Nephron (organoid): ENCODE data around the gene MED1.

Experiments used
- H3K27ac Mint-ChIP-seq, 3 experiments: 2 replicates each; pipeline ENCODE4 v1.8.0; 2020; ENCODE audit warnings: mixed read lengths in 3 of 3, mild to moderate bottlenecking in 2 of 3, moderate library complexity in 1 of 3
- H3K27me3 Mint-ChIP-seq: 2 replicates; pipeline ENCODE4 v1.8.0; 2021; ENCODE audit warnings: low read depth, mild to moderate bottlenecking, moderate library complexity, mixed read lengths
- H3K36me3 Mint-ChIP-seq: 2 replicates; pipeline ENCODE4 v1.8.0; 2020; ENCODE audit warnings: low read depth, mixed read lengths
- H3K4me1 Mint-ChIP-seq: 2 replicates; pipeline ENCODE4 v1.8.0; 2020; ENCODE audit warnings: mixed read lengths
- H3K4me3 Mint-ChIP-seq, 3 experiments: 2 replicates each; pipeline ENCODE4 v1.8.0; 2020; ENCODE audit warnings: mild to moderate bottlenecking in 3 of 3, mixed read lengths in 3 of 3, moderate library complexity in 2 of 3
- H3K9me3 Mint-ChIP-seq: 2 replicates; pipeline ENCODE4 v1.8.0; 2020; ENCODE audit warnings: mixed read lengths
- TF ChIP-seq, protein P1 (sequence below), 3 experiments: fragments of 200-600 bp; sonication (generic); IDR thresholded peaks; one replicate each; pipeline ENCODE4 v1.5.0; 2021; ENCODE audit warnings: antibody characterized with exemption in 3 of 3; ENCODE audit not compliant: unreplicated experiment in 3 of 3

The MED1 gene

DNA sequence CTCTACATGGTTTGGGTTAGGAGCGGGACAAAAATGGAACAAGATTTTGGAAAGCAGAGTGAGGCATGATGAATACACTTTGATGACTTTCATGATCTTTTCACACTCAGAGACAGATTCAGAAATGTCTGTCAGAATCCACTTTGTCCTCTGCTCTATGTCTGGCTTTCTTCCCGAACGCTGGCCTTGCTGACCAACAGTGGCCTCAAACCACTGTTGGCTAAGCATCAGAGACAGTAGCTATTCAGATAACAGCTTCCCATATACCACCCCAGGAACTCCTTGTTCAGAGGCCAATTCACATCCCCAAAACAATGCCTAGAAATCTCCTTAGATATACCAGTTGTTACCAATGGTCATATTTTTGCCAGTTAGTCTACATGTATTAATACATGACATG lies 90.5 kb downstream of the MED1 start:
- Mint-ChIP-seq H3K4me1 (no peaks in the 10 kb centered on the region), H3K9me3 (no peaks in the 10 kb centered on the region), H3K36me3 (peaks cover 6% of the 10 kb centered on the region), H3K27ac (no peak overlapping the region), H3K4me3 (no peak overlapping the region), H3K27me3 (no peaks in the 10 kb centered on the region)
- TF ChIP-seq, protein P1, sequence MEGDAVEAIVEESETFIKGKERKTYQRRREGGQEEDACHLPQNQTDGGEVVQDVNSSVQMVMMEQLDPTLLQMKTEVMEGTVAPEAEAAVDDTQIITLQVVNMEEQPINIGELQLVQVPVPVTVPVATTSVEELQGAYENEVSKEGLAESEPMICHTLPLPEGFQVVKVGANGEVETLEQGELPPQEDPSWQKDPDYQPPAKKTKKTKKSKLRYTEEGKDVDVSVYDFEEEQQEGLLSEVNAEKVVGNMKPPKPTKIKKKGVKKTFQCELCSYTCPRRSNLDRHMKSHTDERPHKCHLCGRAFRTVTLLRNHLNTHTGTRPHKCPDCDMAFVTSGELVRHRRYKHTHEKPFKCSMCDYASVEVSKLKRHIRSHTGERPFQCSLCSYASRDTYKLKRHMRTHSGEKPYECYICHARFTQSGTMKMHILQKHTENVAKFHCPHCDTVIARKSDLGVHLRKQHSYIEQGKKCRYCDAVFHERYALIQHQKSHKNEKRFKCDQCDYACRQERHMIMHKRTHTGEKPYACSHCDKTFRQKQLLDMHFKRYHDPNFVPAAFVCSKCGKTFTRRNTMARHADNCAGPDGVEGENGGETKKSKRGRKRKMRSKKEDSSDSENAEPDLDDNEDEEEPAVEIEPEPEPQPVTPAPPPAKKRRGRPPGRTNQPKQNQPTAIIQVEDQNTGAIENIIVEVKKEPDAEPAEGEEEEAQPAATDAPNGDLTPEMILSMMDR (IDR thresholded peaks at IDR 0.05; ENCODE audit: unreplicated experiment in 3 of 3): no peak

DNA sequence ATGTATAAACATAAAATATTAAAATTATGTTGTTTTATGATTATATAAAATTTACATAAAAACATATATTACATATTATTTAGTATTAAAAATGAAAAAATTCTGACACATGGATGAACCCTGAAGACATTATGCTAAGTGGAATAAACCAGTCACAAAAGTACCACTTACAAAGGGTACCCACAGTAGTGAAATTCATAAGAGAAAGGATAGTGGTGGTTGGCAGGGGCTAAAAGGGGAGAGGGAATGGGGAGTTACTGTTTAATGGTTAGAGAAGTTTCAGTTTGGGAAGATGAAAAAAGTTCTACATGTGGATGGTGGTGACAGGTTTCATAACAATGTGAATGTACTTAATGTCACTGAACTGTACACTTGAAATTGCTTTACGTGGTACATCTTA lies 91.1 kb downstream of the MED1 start:
- no peaks in the 10 kb centered on the region for H3K9me3 Mint-ChIP-seq
- H3K27me3 Mint-ChIP-seq: no peaks in the 10 kb centered on the region
- TF ChIP-seq, protein P1 (IDR thresholded peaks at IDR 0.05; ENCODE audit: unreplicated experiment in 3 of 3): no peak
- H3K36me3 Mint-ChIP-seq: peaks cover 6% of the 10 kb centered on the region
- H3K27ac Mint-ChIP-seq: no peak overlapping the region
- H3K4me3 Mint-ChIP-seq: no peak overlapping the region
- no peaks in the 10 kb centered on the region for H3K4me1 Mint-ChIP-seq

DNA sequence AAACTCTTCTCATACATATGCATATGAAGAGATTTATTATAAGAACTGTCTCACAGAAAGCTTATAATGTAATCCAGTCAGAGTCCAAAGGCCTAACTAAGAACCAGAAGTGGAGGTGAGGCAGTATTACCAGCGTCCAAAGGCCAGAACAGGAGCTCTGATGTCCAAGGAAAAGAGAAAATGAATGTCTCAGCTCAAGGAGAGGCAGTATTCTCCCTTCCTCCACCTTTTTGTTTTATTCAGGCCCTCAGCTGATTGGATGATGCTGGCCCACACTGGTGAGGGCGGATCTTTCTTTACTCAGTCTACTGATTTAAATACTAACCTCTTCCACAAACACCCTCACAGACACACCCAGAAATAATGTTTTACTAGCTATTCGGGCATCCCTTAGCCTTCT lies 93.1 kb downstream of the MED1 start:
- peak overlapping the region in 1 of 3 experiments; percentile 44 for H3K27ac Mint-ChIP-seq
- H3K27me3 Mint-ChIP-seq: no peaks in the 10 kb centered on the region
- H3K4me1 Mint-ChIP-seq: no peaks in the 10 kb centered on the region
- TF ChIP-seq, protein P1 (IDR thresholded peaks at IDR 0.05; ENCODE audit: unreplicated experiment in 3 of 3): no peak
- no peaks in the 10 kb centered on the region for H3K9me3 Mint-ChIP-seq
- peaks cover 6% of the 10 kb centered on the region for H3K36me3 Mint-ChIP-seq
- H3K4me3 Mint-ChIP-seq: no peak overlapping the region

DNA sequence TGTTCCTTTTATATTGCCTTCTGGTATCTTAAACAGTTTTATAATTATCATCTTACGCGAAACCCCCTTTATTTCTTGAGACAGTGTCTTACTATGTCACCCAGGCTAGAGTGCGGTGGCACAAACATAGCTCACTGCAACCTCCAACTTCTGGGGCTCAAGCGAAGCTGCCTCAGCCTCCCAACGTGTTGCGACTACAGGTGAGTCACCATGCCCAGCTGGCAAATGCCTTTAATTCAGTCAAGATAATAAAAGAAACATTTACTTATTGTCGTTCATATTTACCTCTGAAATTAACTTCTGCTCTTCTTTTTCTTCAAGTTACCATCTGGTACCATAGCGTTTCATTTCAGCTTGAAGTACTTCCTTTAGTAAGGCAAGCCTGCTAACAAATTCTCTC lies 93.6 kb downstream of the MED1 start:
- Mint-ChIP-seq H3K4me3 (no peak overlapping the region), H3K9me3 (no peaks in the 10 kb centered on the region), H3K36me3 (peaks cover 6% of the 10 kb centered on the region), H3K4me1 (no peaks in the 10 kb centered on the region), H3K27me3 (no peaks in the 10 kb centered on the region), H3K27ac (peak overlapping the region in 1 of 3 experiments; percentile 44)
- TF ChIP-seq, protein P1 (IDR thresholded peaks at IDR 0.05; ENCODE audit: unreplicated experiment in 3 of 3): no peak
